HepG2 (cell line): Measurements from ENCODE around the gene PPHLN1.

Source experiments
- ETV5 ChIP-seq: IDR thresholded peaks from 2 replicates; pipeline ENCODE4 v1.6.1; 2018; ENCODE audit warnings: missing biosample characterization, missing genetic modification reagents, inconsistent platforms, borderline replicate concordance
- POLR2A ChIP-seq, 2 experiments: IDR thresholded peaks; 2 replicates each; pipeline ENCODE4 v1.6.1; 2011; ENCODE audit warnings: low read depth in 2 of 2, low read length in 2 of 2, mild to moderate bottlenecking in 1 of 2, moderate library complexity in 1 of 2; ENCODE audit not compliant: insufficient read depth in 1 of 2
- POLR2AphosphoS2 ChIP-seq: IDR thresholded peaks from 2 replicates; pipeline ENCODE4 v1.6.1; 2011; ENCODE audit warnings: low read depth, low read length, improper control_type of control experiment
- ZBTB26 ChIP-seq: IDR thresholded peaks from 2 replicates; pipeline ENCODE4 v1.6.1; 2016; ENCODE audit warnings: missing compliant biosample characterization, missing genetic modification reagents, borderline replicate concordance

- TF ChIP-seq POLR2A (IDR thresholded peaks at IDR 0.05; ENCODE audit: insufficient read depth in 1 of 2, low read depth in 2 of 2, low read length in 2 of 2): no peak
- no peak for TF ChIP-seq ETV5
- no peak for TF ChIP-seq POLR2AphosphoS2
- TF ChIP-seq ZBTB26 (CRISPR knock-in tag): no peak
Observed at GRCh38 chr12:42482748-42483520, 157.0 kb downstream of the PPHLN1 start.
